NT2/D1 (cell line): ENCODE results near the gene NGDN.
A peak's percentile ranks its signal among the peaks of the same experiment; 100 is the strongest.
"Not testable (repeated sequence)": the region's sequence is repeated elsewhere in the genome, so short reads cannot be mapped to it uniquely, and the experiment has no call there.

ENCODE experiments used
- DNase-seq: peaks from one replicate; pipeline ENCODE4 v3.0.0-alpha.2; 2011; ENCODE audit warnings: low read depth, low spot score
- H3K27me3 ChIP-seq: 2 replicates; pipeline ENCODE4 v1.6.0; 2011; ENCODE audit warnings: mild to moderate bottlenecking; ENCODE audit not compliant: insufficient read length, insufficient read depth
- H3K36me3 ChIP-seq: 2 replicates; pipeline ENCODE4 v1.6.1; 2011; ENCODE audit warnings: mild to moderate bottlenecking, low read length, mixed read lengths; ENCODE audit not compliant: insufficient read depth, insufficient read length
- H3K4me1 ChIP-seq: 2 replicates; pipeline ENCODE4 v1.5.1; 2011; ENCODE audit not compliant: insufficient read depth, insufficient read length
- H3K4me3 ChIP-seq: 2 replicates; pipeline ENCODE4 v1.5.1; 2011; ENCODE audit warnings: low read depth; ENCODE audit not compliant: insufficient read length
- H3K9ac ChIP-seq: 2 replicates; pipeline ENCODE4 v1.6.0; 2011; ENCODE audit warnings: low read depth; ENCODE audit not compliant: insufficient read length
- H3K9me3 ChIP-seq: 2 replicates; pipeline ENCODE4 v1.5.1; 2011; ENCODE audit warnings: mild to moderate bottlenecking, low read length; ENCODE audit not compliant: insufficient read depth
- SUZ12 ChIP-seq: IDR thresholded peaks from 2 replicates; pipeline ENCODE4 v1.6.1; 2011; ENCODE audit not compliant: insufficient read length, insufficient read depth; ENCODE audit errors: extremely low read depth
- YY1 ChIP-seq: IDR thresholded peaks from 2 replicates; pipeline ENCODE4 v1.6.1; 2011; ENCODE audit not compliant: insufficient read length, insufficient read depth
- ZNF274 ChIP-seq: IDR thresholded peaks from 2 replicates; pipeline ENCODE4 v1.6.1; 2011; ENCODE audit warnings: mild to moderate bottlenecking, low read depth, low read length

The NGDN gene

GRCh38 chr14:23469127-23469905 is at the start of gene NGDN:
TSS of gene NGDN (plus strand) at chr14:23469703. CDS start at chr14:23469716, 13 bp downstream.
- peak; percentile 80 for TF ChIP-seq YY1
- no peak for TF ChIP-seq ZNF274
- TF ChIP-seq SUZ12 = no peak
- H3K9ac ChIP-seq = peak within 1 kb of the TSS; percentile 96
- no peaks in the 10 kb centered on the region for H3K9me3 ChIP-seq
- H3K4me1 ChIP-seq = no peaks in the 10 kb centered on the region
- no peaks in the 10 kb centered on the region for H3K27me3 ChIP-seq
- DNase-seq = peak; percentile 92
- H3K36me3 ChIP-seq = peaks cover 28% of the 10 kb centered on the region
- H3K4me3 ChIP-seq = peak within 1 kb of the TSS; percentile 90

- no peak for DNase-seq
- Histone ChIP-seq H3K9ac (no peak overlapping the region), H3K36me3 (no peaks in the 10 kb centered on the region), H3K27me3 (no peaks in the 10 kb centered on the region), H3K4me1 (no peaks in the 10 kb centered on the region), H3K4me3 (no peak overlapping the region), H3K9me3 (no peaks in the 10 kb centered on the region)
- TF ChIP-seq SUZ12 (no peak), ZNF274 (no peak), YY1 (no peak)
Measured at GRCh38 chr14:23421594-23421993, 47.9 kb upstream of the NGDN start.

GRCh38 chr14:23423657-23424056 is 45.8 kb upstream of the NGDN start:
- Histone ChIP-seq H3K9me3 (no peaks in the 10 kb centered on the region), H3K36me3 (no peaks in the 10 kb centered on the region), H3K9ac (no peak overlapping the region), H3K27me3 (no peaks in the 10 kb centered on the region), H3K4me3 (no peak overlapping the region), H3K4me1 (no peaks in the 10 kb centered on the region)
- no peak for DNase-seq
- no peak for TF ChIP-seq YY1
- no peak for TF ChIP-seq ZNF274
- TF ChIP-seq SUZ12 = no peak

GRCh38 chr14:23425169-23425568 is 44.3 kb upstream of the NGDN start:
- TF ChIP-seq YY1 (no peak), SUZ12 (no peak), ZNF274 (no peak)
- H3K9me3 ChIP-seq = no peaks in the 10 kb centered on the region
- no peaks in the 10 kb centered on the region for H3K4me1 ChIP-seq
- no peak overlapping the region for H3K4me3 ChIP-seq
- no peak for DNase-seq
- H3K27me3 ChIP-seq = no peaks in the 10 kb centered on the region
- no peaks in the 10 kb centered on the region for H3K36me3 ChIP-seq
- no peak overlapping the region for H3K9ac ChIP-seq

GRCh38 chr14:23425798-23426197 is 43.7 kb upstream of the NGDN start:
- not testable (repeated sequence) for H3K4me1 ChIP-seq, H3K4me3 ChIP-seq, H3K27me3 ChIP-seq, H3K36me3 ChIP-seq, H3K9ac ChIP-seq, DNase-seq, H3K9me3 ChIP-seq

- no peak overlapping the region for H3K4me3 ChIP-seq
- H3K36me3 ChIP-seq = no peaks in the 10 kb centered on the region
- H3K9ac ChIP-seq = no peak overlapping the region
- DNase-seq = no peak
- H3K9me3 ChIP-seq = no peaks in the 10 kb centered on the region
- no peak for TF ChIP-seq YY1
- TF ChIP-seq SUZ12 = no peak
- no peak for TF ChIP-seq ZNF274
- peaks cover 4% of the 10 kb centered on the region for H3K4me1 ChIP-seq
- H3K27me3 ChIP-seq = no peaks in the 10 kb centered on the region
Measured at GRCh38 chr14:23428686-23429495, 40.6 kb upstream of the NGDN start.

GRCh38 chr14:23430016-23430722 is 39.3 kb upstream of the NGDN start:
- Histone ChIP-seq H3K9ac (no peak overlapping the region), H3K36me3 (no peaks in the 10 kb centered on the region), H3K4me3 (no peak overlapping the region), H3K27me3 (no peaks in the 10 kb centered on the region), H3K4me1 (peaks cover 6% of the 10 kb centered on the region), H3K9me3 (no peaks in the 10 kb centered on the region)
- DNase-seq = no peak
- TF ChIP-seq YY1 = no peak
- no peak for TF ChIP-seq ZNF274
- no peak for TF ChIP-seq SUZ12
